22Rv1 (cell line): ENCODE measurements around the gene LIMA1.

Source experiments
- CTCF ChIP-seq: fragments of 450-650 bp; IDR thresholded peaks from 2 replicates; pipeline ENCODE4 v1.5.1; 2017; ENCODE audit warnings: mild to moderate bottlenecking
- ZFX ChIP-seq: fragments of 450-650 bp; IDR thresholded peaks from 2 replicates; pipeline ENCODE4 v1.6.1; 2017; ENCODE audit warnings: antibody characterized with exemption, borderline replicate concordance

GRCh38 chr12:50263832-50264231, 19.5 kb downstream of the LIMA1 start:
- TF ChIP-seq CTCF (no peak), ZFX (no peak)
